ENCODE results near the gene RTN4IP1.
"Not testable (repeated sequence)": the region's sequence is repeated elsewhere in the genome, so short reads cannot be mapped to it uniquely, and the experiment has no call there.

Gene RTN4IP1

GRCh38 chr6:106627760-106628159 is 1.5 kb downstream of the RTN4IP1 start:
- not testable (repeated sequence) for DNase-seq

GRCh38 chr6:106626485-106626884 is 2.8 kb downstream of the RTN4IP1 start:
- DNase-seq: no peak

- no peak for DNase-seq
Observed at GRCh38 chr6:106623039-106623438, 6.3 kb downstream of the RTN4IP1 start.

- DNase-seq: no peak
Observed at GRCh38 chr6:106622412-106622811, 6.9 kb downstream of the RTN4IP1 start.

- DNase-seq: no peak
Observed at GRCh38 chr6:106620931-106621672, 8.2 kb downstream of the RTN4IP1 start.

- no peak for DNase-seq
Observed at GRCh38 chr6:106619223-106619622, 10.1 kb downstream of the RTN4IP1 start.

GRCh38 chr6:106618324-106618723 is 11.0 kb downstream of the RTN4IP1 start:
- DNase-seq: no peak

- DNase-seq: no peak
Observed at GRCh38 chr6:106617857-106618256, 11.4 kb downstream of the RTN4IP1 start.

GRCh38 chr6:106617302-106617701 is 12.0 kb downstream of the RTN4IP1 start:
- no peak for DNase-seq

GRCh38 chr6:106614592-106615257 is 14.6 kb downstream of the RTN4IP1 start:
- no peak for DNase-seq

- DNase-seq: no peak
Observed at GRCh38 chr6:106614166-106614565, 15.1 kb downstream of the RTN4IP1 start.

GRCh38 chr6:106613590-106613989 is 15.7 kb downstream of the RTN4IP1 start:
- no peak for DNase-seq

GRCh38 chr6:106612671-106613416 is 16.5 kb downstream of the RTN4IP1 start:
- DNase-seq: no peak

GRCh38 chr6:106611030-106611429 is 18.3 kb downstream of the RTN4IP1 start:
- no peak for DNase-seq

GRCh38 chr6:106609699-106610098 is 19.6 kb downstream of the RTN4IP1 start:
- DNase-seq: no peak

- peak; percentile 52 to 78 for DNase-seq
Observed at GRCh38 chr6:106608080-106608668, 21.1 kb downstream of the RTN4IP1 start.

GRCh38 chr6:106600329-106600728 is 29.0 kb downstream of the RTN4IP1 start:
- DNase-seq: no peak

- DNase-seq: no peak
Observed at GRCh38 chr6:106599440-106599839, 29.9 kb downstream of the RTN4IP1 start.

- DNase-seq: no peak
Observed at GRCh38 chr6:106591111-106591825, 38.0 kb downstream of the RTN4IP1 start.

GRCh38 chr6:106588937-106589336 is 40.4 kb downstream of the RTN4IP1 start:
- not testable (repeated sequence) for DNase-seq

- DNase-seq: no peak
Observed at GRCh38 chr6:106586815-106587415, 42.4 kb downstream of the RTN4IP1 start.

- no peak for DNase-seq
Observed at GRCh38 chr6:106581468-106581867, 47.8 kb downstream of the RTN4IP1 start.
